H9 (cell line): ENCODE results near the gene PLD3. TPM values are rescaled to one million over a fixed set of nuclear protein-coding genes. Genes with fewer than 3 reads are reported as not detected.

Experiments
- DNase-seq: peaks from one replicate; pipeline ENCODE4 v3.0.0-alpha.2; 2017
- H2AFZ ChIP-seq: one replicate; pipeline ENCODE4 v1.6.1; 2013; ENCODE audit warnings: mild to moderate bottlenecking, low read length, control low read depth, moderate library complexity
- H2AK5ac ChIP-seq: 2 replicates; pipeline ENCODE4 v1.6.1; 2013; ENCODE audit warnings: low read length, control low read depth, mixed read lengths; ENCODE audit not compliant: insufficient read length
- H2BK120ac ChIP-seq: one replicate; pipeline ENCODE4 v1.6.1; 2013; ENCODE audit warnings: low read depth, mild to moderate bottlenecking, low read length, control low read depth, inconsistent platforms; ENCODE audit not compliant: poor library complexity, severe bottlenecking
- H2BK12ac ChIP-seq: 2 replicates; pipeline ENCODE4 v1.6.1; 2013; ENCODE audit warnings: low read length, control low read depth, mixed read lengths, low read depth; ENCODE audit not compliant: insufficient read length
- H2BK15ac ChIP-seq: 2 replicates; pipeline ENCODE4 v1.6.1; 2013; ENCODE audit warnings: low read depth, low read length, control low read depth
- H2BK20ac ChIP-seq: one replicate; pipeline ENCODE4 v1.6.1; 2013; ENCODE audit warnings: low read depth, mild to moderate bottlenecking, low read length, control low read depth, inconsistent platforms; ENCODE audit not compliant: poor library complexity, severe bottlenecking
- H2BK5ac ChIP-seq: 2 replicates; pipeline ENCODE4 v1.6.1; 2013; ENCODE audit warnings: low read length, control low read depth, mixed read lengths; ENCODE audit not compliant: insufficient read length
- H3K14ac ChIP-seq: 2 replicates; pipeline ENCODE4 v1.6.1; 2013; ENCODE audit warnings: low read length, control low read depth; ENCODE audit not compliant: insufficient read depth
- H3K18ac ChIP-seq: 2 replicates; pipeline ENCODE4 v1.6.1; 2013; ENCODE audit warnings: low read depth, mild to moderate bottlenecking, mixed read lengths, low read length, control low read depth; ENCODE audit not compliant: insufficient read length
- H3K23ac ChIP-seq: 2 replicates; pipeline ENCODE4 v1.6.1; 2013; ENCODE audit warnings: low read length, control low read depth, mixed read lengths, low read depth; ENCODE audit not compliant: insufficient read length
- H3K23me2 ChIP-seq: 2 replicates; pipeline ENCODE4 v1.6.1; 2013; ENCODE audit warnings: low read depth, mild to moderate bottlenecking, mixed read lengths, low read length, control low read depth; ENCODE audit not compliant: insufficient read length, poor library complexity, severe bottlenecking
- H3K27ac ChIP-seq: 2 replicates; pipeline ENCODE4 v1.5.1; 2013; ENCODE audit warnings: low read length, control low read depth, mixed read lengths, low read depth; ENCODE audit not compliant: insufficient read length
- H3K27me3 ChIP-seq: 2 replicates; pipeline ENCODE4 v1.6.1; 2013; ENCODE audit warnings: low read length, control low read depth, inconsistent platforms; ENCODE audit not compliant: insufficient read depth
- H3K4ac ChIP-seq: 2 replicates; pipeline ENCODE4 v1.6.1; 2013; ENCODE audit warnings: low read depth, mild to moderate bottlenecking, control low read depth, inconsistent platforms, low read length, moderate library complexity
- H3K4me1 ChIP-seq: 2 replicates; pipeline ENCODE4 v1.6.1; 2013; ENCODE audit warnings: low read length, control low read depth, inconsistent platforms; ENCODE audit not compliant: insufficient read depth
- H3K4me2 ChIP-seq: 2 replicates; pipeline ENCODE4 v1.6.1; 2013; ENCODE audit warnings: low read length, control low read depth, mixed read lengths; ENCODE audit not compliant: insufficient read length, insufficient read depth
- H3K56ac ChIP-seq: 2 replicates; pipeline ENCODE4 v1.6.1; 2013; ENCODE audit warnings: low read depth, mild to moderate bottlenecking, mixed read lengths, low read length, control low read depth; ENCODE audit not compliant: insufficient read length
- H3K79me1 ChIP-seq: 2 replicates; pipeline ENCODE4 v1.6.1; 2013; ENCODE audit warnings: low read depth, mild to moderate bottlenecking, moderate library complexity, low read length, control low read depth, inconsistent platforms; ENCODE audit not compliant: insufficient read depth, poor library complexity, severe bottlenecking
- H3K79me2 ChIP-seq: 2 replicates; pipeline ENCODE4 v1.6.1; 2013; ENCODE audit warnings: low read length, control low read depth, inconsistent platforms; ENCODE audit not compliant: insufficient read depth
- H3K9ac ChIP-seq: 2 replicates; pipeline ENCODE4 v1.6.1; 2013; ENCODE audit warnings: low read length, control low read depth, mixed read lengths; ENCODE audit not compliant: insufficient read length; ENCODE audit errors: extremely low read depth
- H3K9me3 ChIP-seq: one replicate; pipeline ENCODE4 v1.6.1; 2013; ENCODE audit warnings: low read depth, low read length, inconsistent platforms; ENCODE audit not compliant: control insufficient read depth
- H3T11ph ChIP-seq: one replicate; pipeline ENCODE4 v1.6.1; 2013; ENCODE audit warnings: mild to moderate bottlenecking, low read length, control low read depth, inconsistent platforms
- H4K20me1 ChIP-seq: one replicate; pipeline ENCODE4 v1.6.1; 2013; ENCODE audit not compliant: control insufficient read depth, insufficient read length, insufficient read depth
- H4K5ac ChIP-seq: 2 replicates; pipeline ENCODE4 v1.6.1; 2013; ENCODE audit warnings: low read depth, mild to moderate bottlenecking, mixed read lengths, low read length, control low read depth; ENCODE audit not compliant: insufficient read length
- H4K8ac ChIP-seq: replicated peaks from 2 replicates; pipeline ENCODE4 v1.6.1; 2013; ENCODE audit warnings: low read length, control low read depth, mixed read lengths, low read depth; ENCODE audit not compliant: insufficient read length
- H4K91ac ChIP-seq: 2 replicates; pipeline ENCODE4 v1.6.1; 2013; ENCODE audit warnings: low read depth, mild to moderate bottlenecking, moderate library complexity, mixed read lengths, low read length, control low read depth; ENCODE audit not compliant: insufficient read length
- H3K27ac Mint-ChIP-seq, 3 experiments: 2 replicates in 2 of 3; 3 replicates in 1 of 3; pipeline ENCODE4 v1.8.0; 2020 to 2021; ENCODE audit warnings: mixed read lengths in 3 of 3, mild to moderate bottlenecking in 1 of 3, moderate library complexity in 1 of 3
- H3K27me3 Mint-ChIP-seq: 2 replicates; pipeline ENCODE4 v1.8.0; 2021; ENCODE audit warnings: low read depth, mild to moderate bottlenecking, moderate library complexity, mixed read lengths
- H3K36me3 Mint-ChIP-seq, 3 experiments: 2 replicates in 2 of 3; 3 replicates in 1 of 3; pipeline ENCODE4 v1.8.0; 2020 to 2021; ENCODE audit warnings: low read depth in 3 of 3, mixed read lengths in 3 of 3; ENCODE audit not compliant: insufficient read depth in 1 of 3
- H3K4me1 Mint-ChIP-seq, 2 experiments: 2 replicates each; pipeline ENCODE4 v1.8.0; 2020; ENCODE audit warnings: mixed read lengths in 2 of 2
- H3K4me3 Mint-ChIP-seq, 2 experiments: 2 replicates in 1 of 2; 3 replicates in 1 of 2; pipeline ENCODE4 v1.8.0; 2020 to 2021; ENCODE audit warnings: mild to moderate bottlenecking in 2 of 2, mixed read lengths in 2 of 2, moderate library complexity in 1 of 2
- H3K9me3 Mint-ChIP-seq, 2 experiments: 2 replicates in 1 of 2; 3 replicates in 1 of 2; pipeline ENCODE4 v1.8.0; 2020; ENCODE audit warnings: mild to moderate bottlenecking in 2 of 2, mixed read lengths in 2 of 2, moderate library complexity in 1 of 2
- CTCF ChIP-seq: fragments of 200-600 bp; sonication (generic); conservative IDR thresholded peaks from 3 replicates; pipeline ENCODE4 v1.8.0; 2021; ENCODE audit warnings: antibody characterized with exemption, mild to moderate bottlenecking
- WGBS: extraction: QIAGEN DNeasy Blood & Tissue Kit; methylation state at CpG from one replicate; pipeline ENCODE4 v1.1.7; 2013; ENCODE audit warnings: missing lambda C conversion rate, low lambda C conversion rate, mixed read lengths; ENCODE audit not compliant: insufficient read length; ENCODE audit errors: extremely low coverage; 5-methylcytosine and 5-hydroxymethylcytosine counted together
- total RNA-seq: library from RNA; stranded (reverse); gene quantifications from 2 replicates; pipeline ENCODE4 v1.2.1, GENCODE V29; 2021

Gene PLD3
- total RNA-seq, 1 experiment from 2014 or later = 194 TPM

GRCh38 chr19:40412866-40413265 is 64.4 kb downstream of the PLD3 start:
- H3K9me3 Mint-ChIP-seq = no peaks in the 10 kb centered on the region
- H3K27ac ChIP-seq = no peak overlapping the region
- no peak overlapping the region for H2BK12ac ChIP-seq
- no peak for DNase-seq
- peaks cover 5% of the 10 kb centered on the region for H3K27me3 Mint-ChIP-seq
- H3K23ac ChIP-seq = no peak overlapping the region
- no peak overlapping the region for H2AK5ac ChIP-seq
- H3K14ac ChIP-seq = no peak overlapping the region
- WGBS = no CpG with 5 or more reads among the region's 4 CpGs
- H4K8ac ChIP-seq = no peak overlapping the region
- no peak overlapping the region for H4K91ac ChIP-seq
- H3K18ac ChIP-seq = no peak overlapping the region
- H3T11ph ChIP-seq = no peak overlapping the region
- peaks cover 3% of the 10 kb centered on the region; the same call in 1 of the 2 replicates for H3K4me1 ChIP-seq
- peak overlapping the region; percentile 22 to 74 for H3K4me3 Mint-ChIP-seq
- H3K4me1 Mint-ChIP-seq = peaks cover 26 to 55% of the 10 kb centered on the region in 2 experiments
- no peak overlapping the region for H4K5ac ChIP-seq
- no peaks in the 10 kb centered on the region for H3K79me1 ChIP-seq
- H3K27me3 ChIP-seq = no peaks in the 10 kb centered on the region
- H3K9ac ChIP-seq = no peak overlapping the region
- H2BK20ac ChIP-seq = no peak overlapping the region
- H3K56ac ChIP-seq = no peak overlapping the region
- H2BK120ac ChIP-seq = no peak overlapping the region
- H2BK5ac ChIP-seq = no peak overlapping the region
- no peak overlapping the region for H2AFZ ChIP-seq
- H3K79me2 ChIP-seq = no peaks in the 10 kb centered on the region
- TF ChIP-seq CTCF = no peak
- H2BK15ac ChIP-seq = no peak overlapping the region
- no peak overlapping the region for H3K4ac ChIP-seq
- no peaks in the 10 kb centered on the region for H3K36me3 Mint-ChIP-seq
- peak overlapping the region in 2 of 3 experiments; percentile 83 to 86; a peak in 3 of 7 replicates for H3K27ac Mint-ChIP-seq
- no peaks in the 10 kb centered on the region for H3K9me3 ChIP-seq
- peak overlapping the region; percentile 14 for H3K4me2 ChIP-seq
- no peaks in the 10 kb centered on the region for H4K20me1 ChIP-seq
- no peaks in the 10 kb centered on the region for H3K23me2 ChIP-seq
